BE2C (cell line): ENCODE measurements around the gene CDR2L.

Experiments used
- DNase-seq: peaks from one replicate; pipeline ENCODE4 v3.0.0-alpha.2; 2020
- H3K27me3 ChIP-seq: fragments of 250-450 bp; sonication (Bioruptor Pico); 2 replicates; pipeline ENCODE4 v1.5.1; 2020; ENCODE audit warnings: mild to moderate bottlenecking
- H3K36me3 ChIP-seq: fragments of 250-450 bp; sonication (Bioruptor Pico); 2 replicates; pipeline ENCODE4 v1.5.1; 2020; ENCODE audit warnings: mild to moderate bottlenecking
- H3K4me1 ChIP-seq: fragments of 250-450 bp; sonication (Bioruptor Pico); 2 replicates; pipeline ENCODE4 v1.5.1; 2020
- H3K4me3 ChIP-seq: 2 replicates; pipeline ENCODE4 v1.5.1; 2011; ENCODE audit warnings: low read depth, low read length
- H3K9me3 ChIP-seq: fragments of 250-450 bp; sonication (Bioruptor Pico); 2 replicates; pipeline ENCODE4 v1.5.1; 2020
- CTCF ChIP-seq: IDR thresholded peaks from 2 replicates; pipeline ENCODE4 v1.5.1; 2012; ENCODE audit warnings: mild to moderate bottlenecking, low read depth, low read length

Gene CDR2L

DNA sequence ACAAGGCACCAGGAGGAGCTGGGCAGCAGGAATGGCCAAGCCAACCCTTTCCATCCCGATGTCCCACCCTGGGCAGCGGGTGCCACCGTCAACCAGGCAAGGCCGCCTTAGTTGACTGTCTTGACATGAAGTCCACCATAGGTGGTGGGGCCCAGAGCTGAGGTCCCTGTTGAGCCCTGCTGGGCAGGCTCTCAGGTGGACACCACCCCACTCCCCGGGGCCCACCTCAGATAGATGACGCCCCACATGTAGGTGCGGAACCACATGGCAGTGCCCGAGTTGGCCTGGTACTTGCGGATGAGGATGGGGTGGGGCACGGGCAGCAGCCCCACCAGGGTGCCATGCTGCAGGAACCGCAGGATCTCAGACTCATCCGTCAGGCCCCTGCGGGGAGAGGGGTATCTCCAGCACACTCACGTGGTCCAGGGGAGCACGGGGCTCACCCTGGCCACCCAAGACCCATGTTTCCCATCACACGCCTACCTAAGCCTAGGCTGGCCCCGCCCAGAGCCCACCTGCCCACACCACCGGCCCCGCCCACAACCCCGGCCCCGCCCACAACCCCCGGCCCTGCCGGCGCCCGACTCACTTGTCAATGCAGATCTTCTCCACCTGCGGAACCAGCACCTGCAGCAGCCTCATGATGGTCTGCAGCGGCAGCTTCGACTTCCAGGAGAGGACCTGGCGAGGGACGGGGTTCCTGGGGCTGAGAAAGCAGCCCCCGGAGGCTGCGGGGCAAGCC, 35.6 kb upstream of the CDR2L start:
- H3K27me3 ChIP-seq, result peaks cover 3% of the 10 kb centered on the region; the same call in 1 of the 2 replicates
- no peak for DNase-seq
- TF ChIP-seq CTCF, result no peak
- no peak overlapping the region for H3K4me3 ChIP-seq
- no peaks in the 10 kb centered on the region for H3K9me3 ChIP-seq
- no peaks in the 10 kb centered on the region for H3K4me1 ChIP-seq
- no peaks in the 10 kb centered on the region for H3K36me3 ChIP-seq

DNA sequence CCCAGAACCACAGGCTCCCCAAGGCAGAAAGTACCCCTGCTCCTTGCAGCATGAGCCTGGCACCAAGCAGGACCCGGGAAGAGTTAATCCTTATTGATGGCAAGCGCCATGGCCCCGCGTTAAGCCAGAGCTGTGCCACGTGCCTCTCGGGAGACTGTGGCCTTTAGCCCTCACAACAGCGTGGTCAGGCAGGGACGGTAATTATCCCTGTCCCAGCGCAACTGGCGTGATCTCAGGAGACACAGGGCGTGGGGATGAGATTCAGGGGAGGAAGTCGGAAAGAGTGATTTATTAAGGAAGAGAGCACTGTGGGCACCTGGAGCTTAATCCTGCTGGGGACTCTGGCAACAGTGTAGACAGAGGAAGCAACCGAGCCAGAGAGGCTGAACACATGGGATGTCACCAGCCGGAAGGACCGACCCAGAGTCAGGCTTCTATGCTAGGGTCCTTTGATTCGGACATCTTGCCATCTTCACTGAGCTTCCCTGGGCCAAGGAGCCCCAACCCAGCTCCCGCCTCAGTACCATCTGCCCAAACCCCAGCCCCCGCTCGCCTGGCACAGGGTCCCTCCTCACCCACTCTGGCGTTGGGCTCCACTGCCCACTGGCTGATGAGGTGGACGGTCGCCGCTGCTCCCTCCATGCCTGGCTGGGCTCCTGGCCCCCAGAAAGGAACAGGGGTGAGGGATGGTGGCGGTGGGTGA, 34.9 kb upstream of the CDR2L start:
- Histone ChIP-seq H3K36me3 (no peaks in the 10 kb centered on the region), H3K4me1 (no peaks in the 10 kb centered on the region), H3K9me3 (no peaks in the 10 kb centered on the region), H3K27me3 (peaks cover 3% of the 10 kb centered on the region; the same call in 1 of the 2 replicates), H3K4me3 (no peak overlapping the region)
- DNase-seq, result no peak
- TF ChIP-seq CTCF, result no peak

- no peaks in the 10 kb centered on the region for H3K4me1 ChIP-seq
- DNase-seq, result no peak
- no peaks in the 10 kb centered on the region for H3K9me3 ChIP-seq
- H3K27me3 ChIP-seq, result peaks cover 3% of the 10 kb centered on the region; the same call in 1 of the 2 replicates
- no peak for TF ChIP-seq CTCF
- H3K4me3 ChIP-seq, result no peak overlapping the region
- no peaks in the 10 kb centered on the region for H3K36me3 ChIP-seq
These were observed 34.2 kb upstream of the CDR2L start for GRCh38 chr17:74953134-74953687.

- Histone ChIP-seq H3K4me1 (no peaks in the 10 kb centered on the region), H3K27me3 (0 out of 2 replicates have a peak, but pooled peaks cover 3% of the 10 kb centered on the region), H3K36me3 (no peaks in the 10 kb centered on the region), H3K9me3 (no peaks in the 10 kb centered on the region), H3K4me3 (no peak overlapping the region)
- no peak for DNase-seq
- TF ChIP-seq CTCF, result no peak
These were observed 33.3 kb upstream of the CDR2L start for GRCh38 chr17:74954115-74954514.

DNA sequence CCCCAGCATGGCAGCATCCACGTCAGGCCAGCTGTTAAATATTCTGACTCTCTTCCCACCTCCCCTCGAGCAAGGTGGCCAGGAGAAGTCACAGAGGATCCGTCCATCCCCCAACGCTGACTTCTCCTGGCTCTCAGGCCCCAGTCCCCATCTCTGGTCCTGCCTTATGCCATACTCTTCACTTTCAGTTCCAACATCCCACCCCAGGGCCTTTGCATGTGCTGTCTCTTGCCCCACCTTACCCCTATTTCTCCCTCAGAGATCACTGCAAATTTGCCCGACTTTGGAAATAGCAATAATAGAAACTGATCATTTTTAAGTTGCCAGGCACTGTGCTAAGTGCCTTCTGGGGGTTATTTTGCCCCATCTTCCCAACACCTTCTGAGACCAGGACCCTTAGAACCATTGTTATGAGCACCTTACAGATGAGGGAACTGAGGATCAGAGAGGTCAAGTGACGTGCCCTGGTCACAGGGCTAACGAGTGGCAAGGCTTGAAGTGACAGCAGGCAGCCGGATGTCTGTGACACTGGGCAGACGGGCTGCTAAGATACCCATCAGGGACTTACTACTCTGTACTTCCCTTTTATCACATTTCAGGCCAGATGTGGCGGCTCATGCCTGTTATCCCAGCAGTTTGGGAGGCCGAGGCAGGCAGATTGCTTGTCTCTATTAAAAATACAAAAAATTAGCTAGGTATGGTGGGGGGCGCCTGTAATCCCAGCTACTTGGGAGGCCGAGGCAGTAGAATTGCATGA, 32.6 kb upstream of the CDR2L start:
- no peaks in the 10 kb centered on the region for H3K36me3 ChIP-seq
- TF ChIP-seq CTCF, result no peak
- DNase-seq, result no peak
- H3K4me1 ChIP-seq, result no peaks in the 10 kb centered on the region
- no peaks in the 10 kb centered on the region for H3K9me3 ChIP-seq
- H3K4me3 ChIP-seq, result no peak overlapping the region
- H3K27me3 ChIP-seq, result no peaks in the 10 kb centered on the region
